H9 (cell line): Measurements from ENCODE around the gene FAM180A. TPM values are rescaled to one million over a fixed set of nuclear protein-coding genes. Genes with fewer than 3 reads are reported as not detected.

Experiments
- DNase-seq: peaks from one replicate; pipeline ENCODE4 v3.0.0-alpha.2; 2017
- H2AFZ ChIP-seq: one replicate; pipeline ENCODE4 v1.6.1; 2013; ENCODE audit warnings: mild to moderate bottlenecking, low read length, control low read depth, moderate library complexity
- H2AK5ac ChIP-seq: 2 replicates; pipeline ENCODE4 v1.6.1; 2013; ENCODE audit warnings: low read length, control low read depth, mixed read lengths; ENCODE audit not compliant: insufficient read length
- H2BK120ac ChIP-seq: one replicate; pipeline ENCODE4 v1.6.1; 2013; ENCODE audit warnings: low read depth, mild to moderate bottlenecking, low read length, control low read depth, inconsistent platforms; ENCODE audit not compliant: poor library complexity, severe bottlenecking
- H2BK12ac ChIP-seq: 2 replicates; pipeline ENCODE4 v1.6.1; 2013; ENCODE audit warnings: low read length, control low read depth, mixed read lengths, low read depth; ENCODE audit not compliant: insufficient read length
- H2BK15ac ChIP-seq: 2 replicates; pipeline ENCODE4 v1.6.1; 2013; ENCODE audit warnings: low read depth, low read length, control low read depth
- H2BK20ac ChIP-seq: one replicate; pipeline ENCODE4 v1.6.1; 2013; ENCODE audit warnings: low read depth, mild to moderate bottlenecking, low read length, control low read depth, inconsistent platforms; ENCODE audit not compliant: poor library complexity, severe bottlenecking
- H2BK5ac ChIP-seq: 2 replicates; pipeline ENCODE4 v1.6.1; 2013; ENCODE audit warnings: low read length, control low read depth, mixed read lengths; ENCODE audit not compliant: insufficient read length
- H3K14ac ChIP-seq: 2 replicates; pipeline ENCODE4 v1.6.1; 2013; ENCODE audit warnings: low read length, control low read depth; ENCODE audit not compliant: insufficient read depth
- H3K18ac ChIP-seq: 2 replicates; pipeline ENCODE4 v1.6.1; 2013; ENCODE audit warnings: low read depth, mild to moderate bottlenecking, mixed read lengths, low read length, control low read depth; ENCODE audit not compliant: insufficient read length
- H3K23ac ChIP-seq: 2 replicates; pipeline ENCODE4 v1.6.1; 2013; ENCODE audit warnings: low read length, control low read depth, mixed read lengths, low read depth; ENCODE audit not compliant: insufficient read length
- H3K23me2 ChIP-seq: 2 replicates; pipeline ENCODE4 v1.6.1; 2013; ENCODE audit warnings: low read depth, mild to moderate bottlenecking, mixed read lengths, low read length, control low read depth; ENCODE audit not compliant: insufficient read length, poor library complexity, severe bottlenecking
- H3K27ac ChIP-seq: 2 replicates; pipeline ENCODE4 v1.5.1; 2013; ENCODE audit warnings: low read length, control low read depth, mixed read lengths, low read depth; ENCODE audit not compliant: insufficient read length
- H3K27me3 ChIP-seq: 2 replicates; pipeline ENCODE4 v1.6.1; 2013; ENCODE audit warnings: low read length, control low read depth, inconsistent platforms; ENCODE audit not compliant: insufficient read depth
- H3K4ac ChIP-seq: 2 replicates; pipeline ENCODE4 v1.6.1; 2013; ENCODE audit warnings: low read depth, mild to moderate bottlenecking, control low read depth, inconsistent platforms, low read length, moderate library complexity
- H3K4me1 ChIP-seq: 2 replicates; pipeline ENCODE4 v1.6.1; 2013; ENCODE audit warnings: low read length, control low read depth, inconsistent platforms; ENCODE audit not compliant: insufficient read depth
- H3K4me2 ChIP-seq: 2 replicates; pipeline ENCODE4 v1.6.1; 2013; ENCODE audit warnings: low read length, control low read depth, mixed read lengths; ENCODE audit not compliant: insufficient read length, insufficient read depth
- H3K56ac ChIP-seq: 2 replicates; pipeline ENCODE4 v1.6.1; 2013; ENCODE audit warnings: low read depth, mild to moderate bottlenecking, mixed read lengths, low read length, control low read depth; ENCODE audit not compliant: insufficient read length
- H3K79me1 ChIP-seq: 2 replicates; pipeline ENCODE4 v1.6.1; 2013; ENCODE audit warnings: low read depth, mild to moderate bottlenecking, moderate library complexity, low read length, control low read depth, inconsistent platforms; ENCODE audit not compliant: insufficient read depth, poor library complexity, severe bottlenecking
- H3K79me2 ChIP-seq: 2 replicates; pipeline ENCODE4 v1.6.1; 2013; ENCODE audit warnings: low read length, control low read depth, inconsistent platforms; ENCODE audit not compliant: insufficient read depth
- H3K9ac ChIP-seq: 2 replicates; pipeline ENCODE4 v1.6.1; 2013; ENCODE audit warnings: low read length, control low read depth, mixed read lengths; ENCODE audit not compliant: insufficient read length; ENCODE audit errors: extremely low read depth
- H3K9me3 ChIP-seq: one replicate; pipeline ENCODE4 v1.6.1; 2013; ENCODE audit warnings: low read depth, low read length, inconsistent platforms; ENCODE audit not compliant: control insufficient read depth
- H3T11ph ChIP-seq: one replicate; pipeline ENCODE4 v1.6.1; 2013; ENCODE audit warnings: mild to moderate bottlenecking, low read length, control low read depth, inconsistent platforms
- H4K20me1 ChIP-seq: one replicate; pipeline ENCODE4 v1.6.1; 2013; ENCODE audit not compliant: control insufficient read depth, insufficient read length, insufficient read depth
- H4K5ac ChIP-seq: 2 replicates; pipeline ENCODE4 v1.6.1; 2013; ENCODE audit warnings: low read depth, mild to moderate bottlenecking, mixed read lengths, low read length, control low read depth; ENCODE audit not compliant: insufficient read length
- H4K8ac ChIP-seq: replicated peaks from 2 replicates; pipeline ENCODE4 v1.6.1; 2013; ENCODE audit warnings: low read length, control low read depth, mixed read lengths, low read depth; ENCODE audit not compliant: insufficient read length
- H4K91ac ChIP-seq: 2 replicates; pipeline ENCODE4 v1.6.1; 2013; ENCODE audit warnings: low read depth, mild to moderate bottlenecking, moderate library complexity, mixed read lengths, low read length, control low read depth; ENCODE audit not compliant: insufficient read length
- H3K27ac Mint-ChIP-seq, 3 experiments: 2 replicates in 2 of 3; 3 replicates in 1 of 3; pipeline ENCODE4 v1.8.0; 2020 to 2021; ENCODE audit warnings: mixed read lengths in 3 of 3, mild to moderate bottlenecking in 1 of 3, moderate library complexity in 1 of 3
- H3K27me3 Mint-ChIP-seq: 2 replicates; pipeline ENCODE4 v1.8.0; 2021; ENCODE audit warnings: low read depth, mild to moderate bottlenecking, moderate library complexity, mixed read lengths
- H3K36me3 Mint-ChIP-seq, 3 experiments: 2 replicates in 2 of 3; 3 replicates in 1 of 3; pipeline ENCODE4 v1.8.0; 2020 to 2021; ENCODE audit warnings: low read depth in 3 of 3, mixed read lengths in 3 of 3; ENCODE audit not compliant: insufficient read depth in 1 of 3
- H3K4me1 Mint-ChIP-seq, 2 experiments: 2 replicates each; pipeline ENCODE4 v1.8.0; 2020; ENCODE audit warnings: mixed read lengths in 2 of 2
- H3K4me3 Mint-ChIP-seq, 2 experiments: 2 replicates in 1 of 2; 3 replicates in 1 of 2; pipeline ENCODE4 v1.8.0; 2020 to 2021; ENCODE audit warnings: mild to moderate bottlenecking in 2 of 2, mixed read lengths in 2 of 2, moderate library complexity in 1 of 2
- H3K9me3 Mint-ChIP-seq, 2 experiments: 2 replicates in 1 of 2; 3 replicates in 1 of 2; pipeline ENCODE4 v1.8.0; 2020; ENCODE audit warnings: mild to moderate bottlenecking in 2 of 2, mixed read lengths in 2 of 2, moderate library complexity in 1 of 2
- CTCF ChIP-seq: fragments of 200-600 bp; sonication (generic); conservative IDR thresholded peaks from 3 replicates; pipeline ENCODE4 v1.8.0; 2021; ENCODE audit warnings: antibody characterized with exemption, mild to moderate bottlenecking
- whole genome bisulfite sequencing: extraction: QIAGEN DNeasy Blood & Tissue Kit; methylation state at CpG from one replicate; pipeline ENCODE4 v1.1.7; 2013; ENCODE audit warnings: missing lambda C conversion rate, low lambda C conversion rate, mixed read lengths; ENCODE audit not compliant: insufficient read length; ENCODE audit errors: extremely low coverage; 5-methylcytosine and 5-hydroxymethylcytosine counted together
- total RNA-seq: library from RNA; stranded (reverse); gene quantifications from 2 replicates; pipeline ENCODE4 v1.2.1, GENCODE V29; 2021

The FAM180A gene
- total RNA-seq, 1 experiment from 2014 or later: not detected

GRCh38 chr7:135716677-135717238 is 31.9 kb downstream of the FAM180A start:
- Histone ChIP-seq H3K79me2 (no peaks in the 10 kb centered on the region), H3K56ac (no peak overlapping the region), H2BK12ac (no peak overlapping the region), H2BK120ac (no peak overlapping the region), H4K91ac (no peak overlapping the region), H2BK5ac (no peak overlapping the region), H3T11ph (no peak overlapping the region), H3K18ac (no peak overlapping the region), H2BK15ac (no peak overlapping the region), H4K5ac (no peak overlapping the region), H3K23ac (no peak overlapping the region), H3K14ac (no peak overlapping the region), H3K9ac (no peak overlapping the region), H3K27me3 (no peaks in the 10 kb centered on the region), H3K79me1 (no peaks in the 10 kb centered on the region), H3K4me2 (no peak overlapping the region), H2BK20ac (no peak overlapping the region), H3K9me3 (no peaks in the 10 kb centered on the region), H3K4ac (no peak overlapping the region), H4K20me1 (no peaks in the 10 kb centered on the region), H3K23me2 (no peaks in the 10 kb centered on the region), H2AFZ (no peak overlapping the region), H3K4me1 (no peaks in the 10 kb centered on the region; the same call in 1 of the 2 replicates), H4K8ac (no peak overlapping the region), H2AK5ac (no peak overlapping the region), H3K27ac (no peak overlapping the region)
- Mint-ChIP-seq H3K27me3 (no peaks in the 10 kb centered on the region), H3K36me3 (no peaks in the 10 kb centered on the region), H3K4me1 (peaks cover 13 to 18% of the 10 kb centered on the region in 2 experiments), H3K27ac (no peak overlapping the region), H3K4me3 (no peak overlapping the region), H3K9me3 (no peaks in the 10 kb centered on the region)
- no peak for DNase-seq
- WGBS: no CpG with 5 or more reads among the region's 9 CpGs
- TF ChIP-seq CTCF: no peak
